ENCODE measurements around the gene CTTNBP2. TPM values are rescaled to one million over a fixed set of nuclear protein-coding genes. Genes with fewer than 3 reads are reported as not detected.

The CTTNBP2 gene
- total and polyA plus RNA-seq, 2 experiments from 2014 or later = 7.9 to 14.5 TPM

GRCh38 chr7:117882594-117882993 is 9.4 kb upstream of the CTTNBP2 start:
- H3K36me3 ChIP-seq (replicated peaks; ENCODE audit: insufficient read depth, low read depth) = no peaks in the 10 kb centered on the region
- no peaks in the 10 kb centered on the region for H3K27me3 ChIP-seq
- H4K20me1 ChIP-seq (ENCODE audit: insufficient read depth, poor library complexity, severe bottlenecking) = no peaks in the 10 kb centered on the region
- H3K9me2 ChIP-seq (replicated peaks; ENCODE audit: insufficient read depth) = no peaks in the 10 kb centered on the region
- TF ChIP-seq EZH2phosphoT487 (IDR thresholded peaks at IDR 0.05; ENCODE audit: low read depth, severe bottlenecking, unreplicated experiment) = no peak
- no peak for TF ChIP-seq CTCF (IDR thresholded peaks at IDR 0.05; ENCODE audit: poor library complexity)
- TF ChIP-seq EZH2 (IDR thresholded peaks at IDR 0.05; ENCODE audit: borderline replicate concordance) = no peak
- no peak overlapping the region for H2AFZ ChIP-seq
- H3K27ac ChIP-seq = no peak overlapping the region
- no peaks in the 10 kb centered on the region for H3K79me2 ChIP-seq
- DNase-seq (ENCODE audit: low spot score) = no peak
- 94% methylated on average over 2 of the region's 2 CpGs for WGBS (ENCODE audit: low lambda C conversion rate, missing lambda C conversion rate)
- no peaks in the 10 kb centered on the region for H3K4me1 ChIP-seq (ENCODE audit: insufficient read depth)
- no peaks in the 10 kb centered on the region for H3K9me3 ChIP-seq (ENCODE audit: low read depth)
- H3K4me3 ChIP-seq = no peak overlapping the region
- H3K4me2 ChIP-seq = no peak overlapping the region

GRCh38 chr7:117876761-117877160 is 3.5 kb upstream of the CTTNBP2 start:
- TF ChIP-seq EZH2phosphoT487 (IDR thresholded peaks at IDR 0.05; ENCODE audit: low read depth, severe bottlenecking, unreplicated experiment) = no peak
- TF ChIP-seq EZH2 (IDR thresholded peaks at IDR 0.05; ENCODE audit: borderline replicate concordance) = no peak
- TF ChIP-seq CTCF (IDR thresholded peaks at IDR 0.05; ENCODE audit: poor library complexity) = no peak

GRCh38 chr7:117875566-117875965 is 2.3 kb upstream of the CTTNBP2 start:
- peaks cover 9% of the 10 kb centered on the region for H3K79me2 ChIP-seq
- peak; percentile 52 for DNase-seq (ENCODE audit: low spot score)
- H3K27ac ChIP-seq = no peak overlapping the region
- H3K9me3 ChIP-seq (ENCODE audit: low read depth) = no peaks in the 10 kb centered on the region
- H2AFZ ChIP-seq = no peak overlapping the region
- no peaks in the 10 kb centered on the region for H3K9me2 ChIP-seq (replicated peaks; ENCODE audit: insufficient read depth)
- H3K4me1 ChIP-seq (ENCODE audit: insufficient read depth) = peaks cover 6% of the 10 kb centered on the region
- H3K4me3 ChIP-seq = no peak overlapping the region
- peaks cover 8% of the 10 kb centered on the region for H3K27me3 ChIP-seq
- H3K4me2 ChIP-seq = no peak overlapping the region
- TF ChIP-seq CTCF (IDR thresholded peaks at IDR 0.05; ENCODE audit: poor library complexity) (peak; percentile 16), EZH2phosphoT487 (IDR thresholded peaks at IDR 0.05; ENCODE audit: low read depth, severe bottlenecking, unreplicated experiment) (no peak), EZH2 (IDR thresholded peaks at IDR 0.05; ENCODE audit: borderline replicate concordance) (no peak)
- no peaks in the 10 kb centered on the region for H4K20me1 ChIP-seq (ENCODE audit: insufficient read depth, poor library complexity, severe bottlenecking)
- H3K36me3 ChIP-seq (replicated peaks; ENCODE audit: insufficient read depth, low read depth) = no peaks in the 10 kb centered on the region

More at GRCh38 chr7:117876761-117877160, 3.5 kb upstream of the CTTNBP2 start:
- WGBS (ENCODE audit: low lambda C conversion rate, missing lambda C conversion rate) = 76% methylated on average over 1 of the region's 1 CpG
- no peak overlapping the region for H3K4me2 ChIP-seq
- peaks cover 8% of the 10 kb centered on the region for H3K27me3 ChIP-seq
- H2AFZ ChIP-seq = no peak overlapping the region
- no peak overlapping the region for H3K4me3 ChIP-seq
- no peaks in the 10 kb centered on the region for H3K9me3 ChIP-seq (ENCODE audit: low read depth)
- H3K36me3 ChIP-seq (replicated peaks; ENCODE audit: insufficient read depth, low read depth) = no peaks in the 10 kb centered on the region
- no peak for DNase-seq (ENCODE audit: low spot score)
- H4K20me1 ChIP-seq (ENCODE audit: insufficient read depth, poor library complexity, severe bottlenecking) = no peaks in the 10 kb centered on the region
- H3K79me2 ChIP-seq = no peaks in the 10 kb centered on the region
- H3K4me1 ChIP-seq (ENCODE audit: insufficient read depth) = no peaks in the 10 kb centered on the region
- H3K9me2 ChIP-seq (replicated peaks; ENCODE audit: insufficient read depth) = no peaks in the 10 kb centered on the region
- no peak overlapping the region for H3K27ac ChIP-seq
